ENCODE measurements around the gene NAA15. TPM values are rescaled to one million over a fixed set of nuclear protein-coding genes. Genes with fewer than 3 reads are reported as not detected.
A peak's percentile ranks its signal among the peaks of the same experiment; 100 is the strongest.

NAA15 gene
- total and polyA plus RNA-seq, 3 donors from 2014 or later, result 16.8 to 35.4 (median 33.9) TPM

- peak; percentile 11 for TF ChIP-seq POLR2A (IDR thresholded peaks at IDR 0.05)
- TF ChIP-seq, protein P1, sequence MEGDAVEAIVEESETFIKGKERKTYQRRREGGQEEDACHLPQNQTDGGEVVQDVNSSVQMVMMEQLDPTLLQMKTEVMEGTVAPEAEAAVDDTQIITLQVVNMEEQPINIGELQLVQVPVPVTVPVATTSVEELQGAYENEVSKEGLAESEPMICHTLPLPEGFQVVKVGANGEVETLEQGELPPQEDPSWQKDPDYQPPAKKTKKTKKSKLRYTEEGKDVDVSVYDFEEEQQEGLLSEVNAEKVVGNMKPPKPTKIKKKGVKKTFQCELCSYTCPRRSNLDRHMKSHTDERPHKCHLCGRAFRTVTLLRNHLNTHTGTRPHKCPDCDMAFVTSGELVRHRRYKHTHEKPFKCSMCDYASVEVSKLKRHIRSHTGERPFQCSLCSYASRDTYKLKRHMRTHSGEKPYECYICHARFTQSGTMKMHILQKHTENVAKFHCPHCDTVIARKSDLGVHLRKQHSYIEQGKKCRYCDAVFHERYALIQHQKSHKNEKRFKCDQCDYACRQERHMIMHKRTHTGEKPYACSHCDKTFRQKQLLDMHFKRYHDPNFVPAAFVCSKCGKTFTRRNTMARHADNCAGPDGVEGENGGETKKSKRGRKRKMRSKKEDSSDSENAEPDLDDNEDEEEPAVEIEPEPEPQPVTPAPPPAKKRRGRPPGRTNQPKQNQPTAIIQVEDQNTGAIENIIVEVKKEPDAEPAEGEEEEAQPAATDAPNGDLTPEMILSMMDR (IDR thresholded peaks at IDR 0.05), result no peak
- Histone ChIP-seq H3K4me1 (peaks cover 29% of the 10 kb centered on the region), H3K36me3 (ENCODE audit: low read depth, missing control alignments) (no peaks in the 10 kb centered on the region), H3K27ac (peak within 1 kb of the TSS; percentile 95 to 98), H3K4me3 (peak within 1 kb of the TSS; percentile 92 to 93), H3K27me3 (no peaks in the 10 kb centered on the region), H3K9me3 (no peaks in the 10 kb centered on the region)
- DNase-seq, result no peak
- intact Hi-C loops (cut with DNase I; ENCODE audit: low total_unique reads), result loop anchor here (10.0 kb wide), 1 partner anchor 160 kb away; no protein-coding TSS in a partner anchor
- WGBS, 2 donors, result 1% methylated on average over 20 to 46 of the region's 46 CpGs
Measured at GRCh38 chr4:139454111-139455045, 153.1 kb downstream of the NAA15 start, which contains the start of gene RAB33B. RAB33B (plus strand) TSS chr4:139454121; CDS start chr4:139454196, 75 bp downstream.

DNA sequence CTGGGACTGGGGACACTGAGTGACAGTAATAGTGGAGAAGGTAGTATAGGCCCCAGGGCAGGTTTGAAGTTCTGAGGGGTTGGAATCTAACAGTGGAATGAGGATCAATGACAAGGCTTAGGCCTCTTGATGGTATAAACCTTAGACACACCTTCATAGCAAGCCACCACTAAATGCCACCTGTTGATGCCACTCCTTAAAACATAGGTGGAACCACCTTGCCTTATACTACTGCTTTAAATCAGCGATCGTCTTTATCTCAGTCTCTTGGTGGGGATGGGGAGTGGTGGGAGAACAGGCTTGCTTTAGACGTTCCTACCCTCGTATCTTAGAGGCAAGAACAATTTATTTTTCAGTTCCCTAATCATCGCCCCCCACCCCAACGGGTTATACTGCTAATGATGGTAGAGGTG, 153.8 kb downstream of the NAA15 start:
- peaks cover 29% of the 10 kb centered on the region for H3K4me1 ChIP-seq
- intact Hi-C loops (cut with DNase I; ENCODE audit: low total_unique reads), result loop anchor here (10.0 kb wide), 1 partner anchor 160 kb away; no protein-coding TSS in a partner anchor

DNA sequence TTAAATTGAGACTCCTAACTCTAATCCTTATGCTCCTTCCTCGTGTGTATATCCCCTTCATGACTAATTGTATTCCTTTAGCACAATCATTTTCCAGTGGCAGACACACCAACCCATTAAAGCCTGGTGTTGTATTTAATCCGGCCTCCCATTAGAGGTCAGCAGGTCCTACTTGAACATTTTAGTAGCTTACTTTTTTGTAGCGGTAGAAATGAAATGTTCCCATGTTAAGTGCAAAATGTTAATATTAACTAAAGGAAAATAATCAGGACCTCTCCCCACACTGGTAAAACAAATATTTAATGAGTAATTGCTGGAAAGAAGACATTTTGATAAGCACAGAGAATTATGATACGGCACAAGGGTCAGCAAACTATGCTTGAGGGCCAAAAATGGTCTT, 156.0 kb downstream of the NAA15 start:
- intact Hi-C loops (cut with DNase I; ENCODE audit: low total_unique reads), result loop anchor here (10.0 kb wide), 1 partner anchor 163 kb away; no protein-coding TSS in a partner anchor
- Histone ChIP-seq H3K4me1 (peaks cover 20% of the 10 kb centered on the region), H3K9me3 (no peaks in the 10 kb centered on the region), H3K36me3 (ENCODE audit: low read depth, missing control alignments) (no peaks in the 10 kb centered on the region), H3K27me3 (no peaks in the 10 kb centered on the region), H3K27ac (no peak overlapping the region), H3K4me3 (no peak overlapping the region)
- DNase-seq, result no peak
- TF ChIP-seq, protein P1 (IDR thresholded peaks at IDR 0.05), result no peak
- no peak for TF ChIP-seq POLR2A (IDR thresholded peaks at IDR 0.05)
- 76 to 83% methylated on average over 4 of the region's 4 CpGs for WGBS, 2 donors

More for the DNA sequence above, 153.8 kb downstream of the NAA15 start:
- Histone ChIP-seq H3K27ac (no peak overlapping the region), H3K4me3 (peak overlapping the region; percentile 92 to 93), H3K27me3 (no peaks in the 10 kb centered on the region), H3K36me3 (ENCODE audit: low read depth, missing control alignments) (no peaks in the 10 kb centered on the region), H3K9me3 (no peaks in the 10 kb centered on the region)
- no peak for DNase-seq
- 23 to 25% methylated on average over 6 of the region's 6 CpGs for WGBS, 2 donors
- TF ChIP-seq POLR2A (IDR thresholded peaks at IDR 0.05), result no peak
- TF ChIP-seq, protein P1 (IDR thresholded peaks at IDR 0.05), result no peak

DNA sequence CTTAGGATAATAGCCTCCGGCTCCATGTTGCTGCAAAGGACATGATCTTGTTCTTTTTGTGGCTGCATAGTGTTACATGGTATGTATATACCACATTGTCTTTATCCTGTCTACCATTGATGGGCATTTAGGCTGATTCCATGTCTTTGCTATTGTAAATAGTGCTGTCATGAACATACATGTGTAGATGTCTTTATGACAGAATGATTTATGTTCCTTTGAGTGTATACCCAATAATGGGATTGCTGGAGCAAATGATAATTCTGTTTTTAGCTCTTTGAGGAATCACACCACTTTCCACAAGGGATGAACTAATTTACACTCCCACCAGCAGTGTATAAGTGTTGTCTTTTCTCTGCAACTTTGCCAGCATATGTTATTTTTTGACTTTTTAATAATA, 157.2 kb downstream of the NAA15 start:
- Histone ChIP-seq H3K4me3 (no peak overlapping the region), H3K27ac (no peak overlapping the region), H3K9me3 (no peaks in the 10 kb centered on the region), H3K4me1 (peaks cover 16% of the 10 kb centered on the region), H3K36me3 (ENCODE audit: low read depth, missing control alignments) (no peaks in the 10 kb centered on the region), H3K27me3 (no peaks in the 10 kb centered on the region)
- WGBS, 2 donors, result 93 to 95% methylated on average over 1 of the region's 1 CpG
- DNase-seq, result no peak
- no peak for TF ChIP-seq POLR2A (IDR thresholded peaks at IDR 0.05)
- intact Hi-C loops (cut with DNase I; ENCODE audit: low total_unique reads), result loop anchor here (10.0 kb wide), 1 partner anchor 164 kb away; no protein-coding TSS in a partner anchor

DNA sequence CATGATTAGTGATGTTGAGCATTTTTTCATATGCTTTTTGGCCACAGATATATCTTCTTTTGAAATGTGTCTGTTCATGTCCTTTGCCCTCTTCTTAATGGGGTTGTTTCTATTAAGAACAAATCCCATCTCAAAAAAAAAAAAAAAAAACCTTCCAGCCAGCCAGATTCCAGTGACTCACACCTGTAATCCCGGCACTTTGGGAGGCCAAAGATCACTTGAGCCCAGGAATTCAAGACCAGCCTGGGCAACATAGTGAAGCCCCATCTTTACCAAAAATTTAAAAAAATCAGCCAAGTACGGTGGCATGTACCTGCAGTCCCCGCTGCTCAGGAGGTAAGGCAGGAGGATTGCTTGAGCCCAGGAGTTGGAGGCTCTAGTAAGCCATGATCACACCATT, 157.7 kb downstream of the NAA15 start:
- DNase-seq, result no peak
- Histone ChIP-seq H3K36me3 (ENCODE audit: low read depth, missing control alignments) (no peaks in the 10 kb centered on the region), H3K4me1 (peaks cover 16% of the 10 kb centered on the region), H3K4me3 (no peak overlapping the region), H3K27ac (no peak overlapping the region), H3K9me3 (no peaks in the 10 kb centered on the region), H3K27me3 (no peaks in the 10 kb centered on the region)
- WGBS, 2 donors, result 90 to 93% methylated on average over 3 of the region's 3 CpGs
- intact Hi-C loops (cut with DNase I; ENCODE audit: low total_unique reads), result loop anchor here (10.0 kb wide), 1 partner anchor 164 kb away; no protein-coding TSS in a partner anchor
- no peak for TF ChIP-seq POLR2A (IDR thresholded peaks at IDR 0.05)
- TF ChIP-seq, protein P1 (IDR thresholded peaks at IDR 0.05), result no peak
